ENCODE results near the gene EXOC4.

The EXOC4 gene

DNA sequence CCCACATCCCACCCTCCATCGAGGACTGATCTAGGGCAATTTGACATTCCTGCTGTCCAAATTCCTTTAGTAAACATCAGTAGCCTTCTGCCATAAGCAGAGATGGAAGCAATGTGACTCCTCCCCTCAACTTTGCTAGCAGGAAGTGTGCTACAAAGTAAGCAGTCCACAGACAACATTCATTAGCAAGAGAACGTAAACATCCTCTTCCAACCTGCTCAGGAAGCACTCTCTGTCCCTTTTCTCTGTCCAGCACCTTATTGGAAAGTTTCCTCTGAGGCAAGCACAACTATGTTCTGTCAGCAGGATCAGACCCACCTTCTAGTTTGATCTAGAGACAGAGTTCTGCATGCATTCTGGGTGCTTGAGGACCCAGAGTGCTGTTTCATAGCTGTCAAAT is 826.1 kb downstream of the EXOC4 start:
- no peak for DNase-seq (ENCODE audit: low read depth)

DNA sequence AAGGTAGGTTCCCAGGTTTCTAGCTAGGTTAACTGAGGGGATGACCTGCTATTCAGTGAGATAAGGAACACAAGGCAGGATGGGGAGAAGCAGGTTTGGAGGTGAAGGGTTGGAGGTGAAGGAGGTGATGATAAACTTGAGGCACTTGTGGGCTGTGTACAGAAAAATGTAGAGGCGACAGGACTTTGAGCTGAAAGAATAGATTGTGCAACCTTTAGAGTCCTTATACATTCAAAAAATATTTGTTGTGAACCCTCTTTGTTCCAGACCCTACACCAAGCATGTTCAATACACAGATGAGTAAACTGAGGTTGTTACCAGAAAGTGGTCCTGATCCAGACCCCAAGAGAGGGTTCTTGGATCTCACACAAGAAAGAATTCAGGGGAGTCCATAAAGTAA is 828.8 kb downstream of the EXOC4 start:
- DNase-seq (ENCODE audit: low read depth), result no peak

DNA sequence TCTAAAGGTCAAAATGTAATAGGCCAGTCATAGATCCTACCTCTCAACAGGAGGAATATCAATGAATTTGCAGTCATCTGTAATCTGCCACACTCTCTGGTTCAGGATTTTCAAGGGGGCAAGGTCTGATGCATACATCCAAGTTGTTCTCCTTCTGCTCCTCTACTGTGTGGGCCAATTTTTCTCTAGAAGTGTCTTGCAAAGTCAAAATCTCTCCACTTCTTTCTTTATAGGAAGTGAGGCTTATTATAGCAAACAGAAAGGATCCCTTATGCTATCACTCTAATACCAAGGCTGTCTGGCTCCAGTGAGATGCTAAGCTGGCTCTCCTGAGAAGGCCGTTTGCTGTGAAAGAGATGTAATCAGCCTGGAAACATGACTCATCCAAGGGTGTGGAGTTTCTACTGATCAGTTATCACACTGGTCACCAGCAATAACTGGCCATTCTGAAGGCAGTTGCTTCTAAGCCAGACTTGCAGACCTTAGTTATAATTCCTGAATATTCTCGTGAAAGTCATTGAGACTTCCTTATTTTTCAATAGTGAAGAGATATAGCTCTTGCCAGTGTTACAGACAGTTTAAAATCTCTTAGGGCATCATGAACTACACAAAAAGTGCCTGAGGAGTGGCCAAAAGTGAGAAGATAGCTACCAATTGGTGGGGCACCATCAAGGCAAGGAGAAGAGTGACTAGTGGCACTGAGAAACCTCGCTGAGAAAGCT is 831.0 kb downstream of the EXOC4 start:
- no peak for DNase-seq (ENCODE audit: low read depth)

DNA sequence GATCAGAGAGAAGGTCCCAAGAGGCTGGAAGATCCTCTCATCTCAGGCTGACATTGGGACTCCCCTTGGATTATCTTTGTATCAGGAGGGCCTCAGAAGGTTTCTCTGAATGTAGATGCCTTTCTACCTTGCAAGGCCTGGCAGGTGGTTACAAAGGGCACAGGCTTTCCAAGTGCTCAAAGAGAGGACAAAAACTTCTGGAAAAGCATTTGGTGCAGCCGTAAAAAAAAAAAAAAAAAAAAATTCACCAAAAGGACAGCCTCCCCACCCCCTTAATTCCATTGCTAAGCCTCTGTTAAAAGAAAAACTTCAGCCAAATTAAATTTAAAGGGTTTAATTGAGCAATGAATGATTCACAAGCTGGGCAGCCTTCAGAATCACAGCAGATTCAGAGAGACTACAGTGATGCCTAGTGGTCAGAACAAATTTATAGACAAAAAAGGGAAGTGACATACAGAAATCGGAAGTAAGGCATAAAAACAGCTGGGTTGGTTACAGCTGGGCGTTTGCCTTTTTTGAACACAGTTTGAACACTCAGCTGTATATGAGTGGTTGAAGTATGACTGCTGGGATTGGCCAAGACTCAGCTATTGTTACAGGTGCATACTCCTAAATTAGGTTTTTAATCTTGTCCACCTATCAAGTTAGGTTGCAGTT is 831.7 kb downstream of the EXOC4 start:
- no peak for DNase-seq (ENCODE audit: low read depth)

DNA sequence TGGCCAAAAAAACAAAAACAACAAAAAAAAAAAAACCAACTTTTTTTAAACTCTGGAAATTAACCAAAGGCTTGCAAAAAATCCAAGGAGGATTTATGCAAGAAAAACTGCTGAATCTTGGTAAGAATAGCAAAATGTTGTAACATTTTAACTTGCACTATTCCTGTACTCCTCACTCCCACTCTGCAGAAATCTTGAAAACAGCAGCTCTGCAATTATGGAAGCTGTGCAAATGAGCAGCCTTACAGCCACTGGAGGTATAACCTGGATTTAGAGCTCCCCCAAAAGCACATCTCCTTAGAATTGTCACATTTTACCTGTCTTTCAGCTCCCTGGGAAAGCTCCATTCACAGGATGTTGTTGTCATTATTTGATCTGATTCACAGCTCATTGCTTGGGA is 832.4 kb downstream of the EXOC4 start:
- DNase-seq (ENCODE audit: low read depth), result no peak

DNA sequence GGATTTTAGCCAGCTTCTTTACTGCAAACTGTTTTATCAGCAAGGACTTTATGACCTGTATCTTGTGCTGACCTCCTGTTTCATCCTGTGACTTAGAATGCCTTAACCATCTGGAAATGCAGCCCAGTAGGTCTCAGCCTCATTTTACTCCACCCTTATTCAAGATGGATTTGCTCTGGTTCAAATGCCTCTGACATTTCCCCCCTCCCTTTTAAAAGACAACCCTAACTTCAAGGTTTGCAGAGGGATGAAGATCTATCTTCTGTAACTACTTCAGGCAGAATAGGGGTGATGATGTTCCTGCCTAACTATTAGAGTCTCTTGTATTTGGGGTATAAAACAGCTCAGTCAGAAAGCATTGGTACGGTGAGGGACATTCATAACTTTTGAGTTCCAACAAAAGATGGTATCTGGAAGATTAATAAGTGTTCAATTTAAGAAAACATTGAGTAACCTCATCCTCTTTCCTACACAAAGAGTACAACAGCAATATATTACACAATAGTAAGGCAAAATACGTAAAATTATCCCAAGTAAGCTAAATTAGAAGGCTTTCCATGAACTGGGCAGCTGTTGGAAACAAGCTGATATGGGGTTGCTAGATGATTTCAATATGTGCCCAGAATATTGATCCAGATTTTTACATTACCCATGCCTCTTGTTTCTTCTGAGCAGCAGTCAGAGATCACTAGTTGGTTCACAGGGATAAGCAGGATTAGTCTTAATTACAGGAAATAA is 834.3 kb downstream of the EXOC4 start:
- no peak for DNase-seq (ENCODE audit: low read depth)

DNA sequence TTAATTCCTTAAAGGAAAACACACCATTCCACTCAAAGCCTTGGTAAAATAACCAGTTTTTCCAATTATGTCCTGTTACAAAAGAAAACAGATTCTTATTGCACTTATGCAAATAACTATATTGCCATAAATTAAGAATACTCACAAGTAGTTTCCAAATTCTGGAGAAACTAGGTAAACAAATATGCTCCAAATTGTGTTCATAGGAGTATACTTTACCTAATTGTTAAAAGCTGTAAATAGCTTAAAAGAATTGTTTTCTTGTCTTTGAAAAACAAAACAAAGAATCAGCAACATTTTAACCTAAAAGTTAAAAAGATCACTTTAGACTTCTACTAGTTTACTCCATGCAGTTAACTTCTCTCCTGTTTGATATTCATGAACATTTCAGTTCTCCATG is 835.3 kb downstream of the EXOC4 start:
- DNase-seq (ENCODE audit: low read depth), result no peak

DNA sequence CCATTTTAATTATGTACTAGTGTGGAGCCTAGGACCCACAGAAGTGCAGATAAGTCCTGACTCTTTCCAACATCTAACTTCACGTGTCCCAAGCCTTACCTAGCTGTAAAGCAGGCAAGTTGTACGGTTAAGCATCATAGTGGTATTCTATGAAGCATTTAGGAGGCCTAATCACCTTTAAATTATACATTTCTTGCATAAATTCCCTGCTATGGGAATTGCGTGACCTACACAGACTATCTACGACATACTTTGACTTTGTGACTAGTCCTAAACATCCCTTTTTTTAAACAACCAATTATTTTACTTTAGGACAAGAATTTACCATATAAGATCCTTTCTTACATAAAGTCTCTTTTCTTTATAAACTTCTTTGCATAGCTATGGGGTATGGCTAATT is 836.6 kb downstream of the EXOC4 start:
- no peak for DNase-seq (ENCODE audit: low read depth)

DNA sequence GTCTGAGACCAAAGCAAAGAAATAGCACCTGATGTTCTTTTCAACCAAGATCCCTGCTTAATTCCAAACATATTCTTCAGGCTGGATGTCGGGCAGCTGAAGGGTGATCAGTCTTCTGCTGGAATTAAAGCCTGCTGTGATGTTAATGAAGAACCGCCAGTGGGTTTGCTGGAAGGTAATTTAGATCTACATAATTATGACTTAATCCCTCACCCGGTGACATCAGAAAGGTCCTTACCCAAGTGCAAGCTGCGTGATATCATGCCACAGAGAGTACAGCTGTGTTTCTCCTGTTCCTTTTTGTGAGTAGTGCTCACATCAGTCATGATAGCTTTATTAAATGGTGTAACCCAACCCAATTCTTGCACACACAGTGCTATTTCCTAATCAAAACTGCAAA is 845.2 kb downstream of the EXOC4 start:
- no peak for DNase-seq (ENCODE audit: low read depth)

DNA sequence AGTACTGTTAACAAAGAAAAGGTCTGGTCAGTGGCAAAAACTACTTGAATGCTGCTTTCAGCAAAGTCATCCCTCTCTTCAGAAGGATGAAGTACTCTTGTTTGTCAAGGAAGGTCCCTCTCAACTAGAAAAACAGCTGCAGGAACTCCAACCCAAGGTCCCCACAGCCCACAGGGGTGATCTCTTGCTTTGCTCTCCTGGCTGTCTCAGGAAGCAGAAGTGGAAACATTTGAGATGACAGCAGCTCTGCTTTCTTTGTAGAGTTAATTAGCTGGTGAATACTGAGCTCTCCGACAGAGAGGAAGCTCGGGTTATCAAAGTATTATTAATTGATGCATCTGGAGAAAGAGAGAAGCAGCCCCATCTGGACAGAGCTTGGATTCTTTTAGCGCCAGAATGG is 848.8 kb downstream of the EXOC4 start:
- DNase-seq (ENCODE audit: low read depth), result no peak

DNA sequence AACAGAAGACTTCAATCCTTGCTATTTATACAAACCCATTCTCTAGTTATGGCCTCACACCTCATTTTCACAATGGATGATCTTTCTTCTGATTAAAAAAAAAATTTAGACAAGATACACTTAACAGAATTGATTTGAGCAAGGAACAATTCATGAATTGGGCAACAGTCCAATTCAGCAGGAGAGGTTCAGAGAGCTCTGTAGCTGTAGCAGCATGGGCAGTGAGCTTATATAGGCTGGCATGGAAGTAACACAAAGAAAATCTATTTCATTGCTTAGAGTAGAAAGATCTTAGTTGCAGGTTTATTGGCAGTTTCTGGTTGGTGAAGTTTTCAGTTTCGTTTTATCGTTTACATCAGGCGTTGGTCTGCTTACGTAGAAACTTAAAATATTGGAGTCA is 851.3 kb downstream of the EXOC4 start:
- no peak for DNase-seq (ENCODE audit: low read depth)

DNA sequence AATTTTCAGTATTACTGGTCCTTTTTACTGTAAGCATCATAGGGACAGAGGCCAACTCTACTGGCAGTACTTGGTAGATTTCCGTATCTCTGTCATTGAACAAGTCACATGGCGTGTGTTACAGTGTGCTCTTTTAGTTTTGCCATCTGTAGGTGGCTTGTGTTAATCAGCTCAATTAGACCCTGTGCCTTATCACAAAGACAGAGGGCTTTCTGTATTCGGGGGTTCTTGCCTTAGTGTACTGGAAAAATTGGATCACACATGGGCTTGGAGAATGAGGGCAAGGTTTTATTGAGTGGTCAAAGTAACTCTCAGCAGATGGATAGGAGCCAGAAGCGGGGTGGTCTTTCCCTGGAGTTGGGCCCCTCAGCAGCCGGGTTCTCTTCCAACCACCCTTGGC is 853.0 kb downstream of the EXOC4 start:
- DNase-seq (ENCODE audit: low read depth), result no peak

DNA sequence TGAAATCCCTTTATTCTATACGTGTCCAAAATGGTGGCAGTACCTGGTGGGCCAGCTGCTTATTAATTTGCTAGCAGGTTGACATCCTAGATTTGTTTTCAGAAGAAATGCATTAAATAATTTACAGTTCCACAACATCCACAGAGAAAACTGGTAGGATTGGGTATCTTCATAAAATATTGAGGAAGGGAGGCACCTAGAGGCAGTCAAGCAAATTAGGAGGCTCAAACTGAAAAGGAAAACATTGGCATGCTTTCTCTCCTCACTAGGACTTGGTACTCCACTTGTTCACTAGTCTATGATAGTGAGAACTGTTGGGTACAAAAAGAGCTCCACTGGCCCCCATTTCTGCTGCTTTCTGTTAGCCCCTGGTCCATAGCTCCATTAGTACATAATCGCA is 855.9 kb downstream of the EXOC4 start:
- DNase-seq (ENCODE audit: low read depth), result no peak

DNA sequence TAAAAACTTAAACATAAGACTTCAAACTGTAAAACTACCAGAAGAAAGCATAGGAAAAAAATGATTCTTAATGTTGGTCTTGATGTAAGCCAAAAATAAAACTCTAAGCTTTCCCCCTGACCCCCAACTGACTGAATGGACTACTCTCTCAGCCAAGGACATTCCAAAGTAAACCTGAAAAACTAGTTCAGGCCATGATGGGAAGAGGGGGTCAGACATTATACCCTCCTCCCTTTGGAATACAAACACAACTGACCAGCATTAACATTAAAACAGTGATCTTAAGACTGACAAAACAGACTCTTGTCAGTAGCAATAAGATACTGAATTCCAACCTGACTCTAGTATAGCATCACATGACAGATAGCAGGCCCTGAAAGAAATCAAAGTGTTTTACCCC is 860.8 kb downstream of the EXOC4 start:
- DNase-seq (ENCODE audit: low read depth), result no peak

DNA sequence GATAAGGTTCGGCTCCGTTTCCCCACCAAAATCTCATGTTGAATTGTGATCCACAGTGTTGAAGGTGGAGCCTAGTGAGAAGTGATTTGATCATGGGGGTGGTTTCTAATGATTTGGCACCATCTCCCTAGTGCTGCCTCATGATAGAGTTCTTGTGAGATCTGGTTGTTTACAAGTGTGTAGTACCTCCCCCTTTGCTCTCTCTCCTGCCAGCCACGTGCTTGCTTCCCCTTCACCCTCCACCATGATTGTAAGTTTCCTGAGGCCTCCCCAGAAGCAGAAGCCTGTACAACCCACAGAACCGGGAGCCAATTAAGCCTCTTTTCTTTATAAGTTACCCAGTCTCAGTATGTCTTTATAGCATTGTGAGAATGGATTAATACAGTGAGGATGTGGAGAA is 862.1 kb downstream of the EXOC4 start:
- no peak for DNase-seq (ENCODE audit: low read depth)

All from fibroblast of the conjunctiva (primary cell).